ENCODE results near the gene PCSK5.

DNA sequence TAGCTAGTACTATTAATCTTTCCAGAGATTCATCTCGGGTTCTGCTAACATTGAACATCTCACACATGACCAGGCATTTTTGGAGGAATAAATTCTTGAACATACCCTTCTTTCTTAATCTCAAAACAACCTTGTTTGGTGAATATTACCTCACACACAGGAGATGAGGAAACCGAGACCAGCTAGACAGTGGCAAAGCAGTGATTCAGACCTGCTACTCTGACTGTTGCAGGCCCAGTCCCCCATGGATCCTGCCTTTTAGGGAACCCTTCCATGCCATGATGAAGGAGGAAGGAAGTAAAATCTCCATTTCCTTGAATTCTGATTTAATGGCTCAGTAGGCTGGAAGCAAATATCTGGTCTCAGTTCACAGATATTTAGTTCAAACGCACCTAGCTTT is 2.6 kb downstream of the PCSK5 start:
- TF ChIP-seq, protein P1, sequence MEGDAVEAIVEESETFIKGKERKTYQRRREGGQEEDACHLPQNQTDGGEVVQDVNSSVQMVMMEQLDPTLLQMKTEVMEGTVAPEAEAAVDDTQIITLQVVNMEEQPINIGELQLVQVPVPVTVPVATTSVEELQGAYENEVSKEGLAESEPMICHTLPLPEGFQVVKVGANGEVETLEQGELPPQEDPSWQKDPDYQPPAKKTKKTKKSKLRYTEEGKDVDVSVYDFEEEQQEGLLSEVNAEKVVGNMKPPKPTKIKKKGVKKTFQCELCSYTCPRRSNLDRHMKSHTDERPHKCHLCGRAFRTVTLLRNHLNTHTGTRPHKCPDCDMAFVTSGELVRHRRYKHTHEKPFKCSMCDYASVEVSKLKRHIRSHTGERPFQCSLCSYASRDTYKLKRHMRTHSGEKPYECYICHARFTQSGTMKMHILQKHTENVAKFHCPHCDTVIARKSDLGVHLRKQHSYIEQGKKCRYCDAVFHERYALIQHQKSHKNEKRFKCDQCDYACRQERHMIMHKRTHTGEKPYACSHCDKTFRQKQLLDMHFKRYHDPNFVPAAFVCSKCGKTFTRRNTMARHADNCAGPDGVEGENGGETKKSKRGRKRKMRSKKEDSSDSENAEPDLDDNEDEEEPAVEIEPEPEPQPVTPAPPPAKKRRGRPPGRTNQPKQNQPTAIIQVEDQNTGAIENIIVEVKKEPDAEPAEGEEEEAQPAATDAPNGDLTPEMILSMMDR (IDR thresholded peaks at IDR 0.05): no peak
- TF ChIP-seq POLR2A (IDR thresholded peaks at IDR 0.05): no peak
